ENCODE results near the gene ALG6. TPM values are rescaled to one million over a fixed set of nuclear protein-coding genes. Genes with fewer than 3 reads are reported as not detected.
"Not testable (repeated sequence)": the region's sequence is repeated elsewhere in the genome, so short reads cannot be mapped to it uniquely, and the experiment has no call there.

ALG6 gene
- total RNA-seq, 1 donor from 2014 or later = 26.0 TPM

- peaks cover 25% of the 10 kb centered on the region for H3K36me3 Mint-ChIP-seq (ENCODE audit: low read depth)
- no peaks in the 10 kb centered on the region for H3K4me1 Mint-ChIP-seq
- H3K4me3 Mint-ChIP-seq = no peak overlapping the region
- no peak overlapping the region for H3K27ac Mint-ChIP-seq (ENCODE audit: unreplicated experiment)
- no peaks in the 10 kb centered on the region for H3K27me3 Mint-ChIP-seq (ENCODE audit: low read depth)
- no peak for TF ChIP-seq CTCF (conservative IDR thresholded peaks at IDR 0.05)
- peaks cover 9% of the 10 kb centered on the region for H3K9me3 Mint-ChIP-seq
- no peak for DNase-seq (ENCODE audit: low read depth, low spot score)
Observed at GRCh38 chr1:63458750-63459149, 91.3 kb downstream of the ALG6 start.

- Mint-ChIP-seq H3K4me1 (no peaks in the 10 kb centered on the region), H3K4me3 (no peak overlapping the region), H3K9me3 (peaks cover 9% of the 10 kb centered on the region), H3K27ac (ENCODE audit: unreplicated experiment) (no peak overlapping the region), H3K36me3 (ENCODE audit: low read depth) (peaks cover 28% of the 10 kb centered on the region), H3K27me3 (ENCODE audit: low read depth) (no peaks in the 10 kb centered on the region)
- no peak for DNase-seq (ENCODE audit: low read depth, low spot score)
- TF ChIP-seq CTCF (conservative IDR thresholded peaks at IDR 0.05) = no peak
Observed at GRCh38 chr1:63461661-63462230, 94.3 kb downstream of the ALG6 start.

GRCh38 chr1:63463248-63463647 lies 95.8 kb downstream of the ALG6 start:
- peaks cover 9% of the 10 kb centered on the region for H3K9me3 Mint-ChIP-seq
- no peak for TF ChIP-seq CTCF (conservative IDR thresholded peaks at IDR 0.05)
- no peaks in the 10 kb centered on the region for H3K4me1 Mint-ChIP-seq
- no peak overlapping the region for H3K27ac Mint-ChIP-seq (ENCODE audit: unreplicated experiment)
- peaks cover 34% of the 10 kb centered on the region for H3K36me3 Mint-ChIP-seq (ENCODE audit: low read depth)
- H3K4me3 Mint-ChIP-seq = no peak overlapping the region
- no peak for DNase-seq (ENCODE audit: low read depth, low spot score)
- H3K27me3 Mint-ChIP-seq (ENCODE audit: low read depth) = no peaks in the 10 kb centered on the region

DNA sequence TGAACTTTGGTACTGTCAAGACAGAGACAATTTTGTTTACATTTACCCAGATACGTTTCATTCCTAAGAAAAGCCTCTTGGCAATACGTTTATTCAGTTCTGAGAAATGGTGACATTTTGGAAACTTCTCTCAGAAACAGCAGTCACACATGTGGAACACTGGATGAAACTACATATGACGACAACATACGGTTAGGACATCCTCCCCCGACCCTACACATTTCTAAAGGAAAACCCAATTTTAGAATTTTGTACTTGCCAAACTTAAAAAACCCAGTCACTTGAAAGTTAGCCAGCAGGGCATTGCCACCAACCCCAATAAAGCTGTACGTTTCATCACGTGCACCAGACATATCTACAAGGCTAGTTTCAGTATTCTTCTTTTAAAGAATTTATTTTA lies 98.8 kb downstream of the ALG6 start:
- Mint-ChIP-seq H3K27ac (ENCODE audit: unreplicated experiment) (no peak overlapping the region), H3K4me3 (no peak overlapping the region), H3K36me3 (ENCODE audit: low read depth) (peaks cover 40% of the 10 kb centered on the region), H3K4me1 (no peaks in the 10 kb centered on the region), H3K9me3 (peaks cover 14% of the 10 kb centered on the region), H3K27me3 (ENCODE audit: low read depth) (no peaks in the 10 kb centered on the region)
- no peak for TF ChIP-seq CTCF (conservative IDR thresholded peaks at IDR 0.05)
- DNase-seq (ENCODE audit: low read depth, low spot score) = no peak

- Mint-ChIP-seq H3K27ac (ENCODE audit: unreplicated experiment) (no peak overlapping the region), H3K4me3 (no peak overlapping the region), H3K9me3 (peaks cover 13% of the 10 kb centered on the region), H3K4me1 (no peaks in the 10 kb centered on the region), H3K27me3 (ENCODE audit: low read depth) (no peaks in the 10 kb centered on the region), H3K36me3 (ENCODE audit: low read depth) (peaks cover 37% of the 10 kb centered on the region)
- no peak for DNase-seq (ENCODE audit: low read depth, low spot score)
- TF ChIP-seq CTCF (conservative IDR thresholded peaks at IDR 0.05) = no peak
Observed at GRCh38 chr1:63466759-63467158, 99.3 kb downstream of the ALG6 start.

DNA sequence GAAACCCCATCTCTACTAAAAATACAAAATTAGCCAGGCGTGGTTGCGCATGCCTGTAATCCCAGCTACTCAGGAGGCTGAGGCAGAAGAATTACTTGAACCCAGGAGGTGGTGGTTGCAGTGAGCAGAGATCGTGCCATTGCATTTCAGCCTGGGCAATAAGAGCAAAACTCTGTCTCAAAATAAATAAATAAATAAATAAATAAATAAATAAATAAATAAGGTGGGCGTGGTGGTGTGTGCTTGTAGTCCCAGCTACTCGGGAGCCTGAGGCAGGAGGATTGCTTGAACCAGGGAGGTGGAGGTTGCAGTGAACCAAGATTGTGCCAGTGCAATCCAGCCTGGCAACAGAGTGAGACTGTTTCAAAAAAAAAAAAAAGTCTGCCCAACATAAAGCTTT lies 101.3 kb downstream of the ALG6 start:
- H3K36me3 Mint-ChIP-seq (ENCODE audit: low read depth) = peaks cover 22% of the 10 kb centered on the region
- not testable (repeated sequence) for H3K27me3 Mint-ChIP-seq (ENCODE audit: low read depth); DNase-seq (ENCODE audit: low read depth, low spot score); H3K4me3 Mint-ChIP-seq; H3K9me3 Mint-ChIP-seq; H3K4me1 Mint-ChIP-seq; H3K27ac Mint-ChIP-seq (ENCODE audit: unreplicated experiment)

All from neural crest cell (in vitro differentiated cells).